Astrocyte of the cerebellum (primary cell): ENCODE results near the gene CCDC124.

Experiments
- DNase-seq: peaks from one replicate; pipeline ENCODE4 v3.0.0-alpha.2; 2011; ENCODE audit warnings: low read depth
- H3K4me3 ChIP-seq: 2 replicates; pipeline ENCODE4 v1.5.1; 2011; ENCODE audit warnings: mild to moderate bottlenecking, low read depth, low read length, moderate library complexity
- in situ Hi-C: cut with HindIII; loops from 2 replicates; pipeline ENCODE4 v1.10.0; 2017; ENCODE audit warnings: low sequenced_read_pairs
- TF ChIP-seq, protein P1 (sequence below): IDR thresholded peaks from 2 replicates; pipeline ENCODE4 v1.5.1; 2012; ENCODE audit warnings: low read length, low read depth, moderate library complexity, mild to moderate bottlenecking; ENCODE audit errors: missing control alignments

The CCDC124 gene

DNA sequence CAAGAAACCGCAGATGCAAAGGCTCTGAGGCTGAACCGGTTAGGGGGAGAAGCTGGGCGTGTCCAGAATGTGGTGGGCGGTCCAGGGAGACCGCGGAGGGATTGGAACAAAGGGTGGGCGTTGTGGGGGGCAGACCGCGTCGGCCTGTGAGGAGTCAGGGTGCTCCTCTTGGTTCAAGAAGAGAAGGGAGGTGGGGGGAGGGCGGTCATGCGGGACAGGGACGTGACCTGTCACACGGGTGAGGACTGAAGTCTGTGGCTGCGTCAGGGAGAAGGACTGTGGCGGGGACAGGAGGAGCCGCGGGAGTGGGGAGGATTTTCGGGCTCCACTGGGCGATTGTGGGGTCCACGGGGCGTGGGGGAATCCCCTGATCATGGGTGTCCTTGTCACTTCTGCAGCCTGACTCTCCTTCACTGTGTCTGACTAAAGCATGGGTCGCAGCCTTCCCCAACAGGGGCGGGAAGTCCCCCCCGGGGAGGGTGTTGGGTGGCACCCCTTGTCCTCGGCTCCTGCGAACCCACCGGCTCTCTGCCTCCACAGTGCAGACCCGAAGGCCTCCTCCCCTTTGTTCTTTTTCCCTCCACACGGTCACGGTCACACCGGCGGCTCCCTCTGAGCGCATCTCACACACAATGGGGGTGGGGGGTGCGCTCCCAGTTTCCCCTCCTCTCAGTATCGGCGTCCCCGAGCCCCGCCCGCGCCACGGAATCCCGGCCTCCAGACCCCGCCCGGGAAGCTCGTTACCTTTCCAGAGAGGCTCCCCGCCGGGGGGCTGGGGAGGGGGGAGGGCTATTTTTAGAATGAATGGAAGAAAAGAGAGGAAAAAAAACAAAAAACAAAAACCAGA lies 17.7 kb downstream of the CCDC124 start:
- in situ Hi-C loops: loop anchor here (5.0 to 10.0 kb wide), 2 partner anchors 42 to 214 kb away; no protein-coding TSS in a partner anchor
- no peak overlapping the region for H3K4me3 ChIP-seq
- TF ChIP-seq, protein P1, sequence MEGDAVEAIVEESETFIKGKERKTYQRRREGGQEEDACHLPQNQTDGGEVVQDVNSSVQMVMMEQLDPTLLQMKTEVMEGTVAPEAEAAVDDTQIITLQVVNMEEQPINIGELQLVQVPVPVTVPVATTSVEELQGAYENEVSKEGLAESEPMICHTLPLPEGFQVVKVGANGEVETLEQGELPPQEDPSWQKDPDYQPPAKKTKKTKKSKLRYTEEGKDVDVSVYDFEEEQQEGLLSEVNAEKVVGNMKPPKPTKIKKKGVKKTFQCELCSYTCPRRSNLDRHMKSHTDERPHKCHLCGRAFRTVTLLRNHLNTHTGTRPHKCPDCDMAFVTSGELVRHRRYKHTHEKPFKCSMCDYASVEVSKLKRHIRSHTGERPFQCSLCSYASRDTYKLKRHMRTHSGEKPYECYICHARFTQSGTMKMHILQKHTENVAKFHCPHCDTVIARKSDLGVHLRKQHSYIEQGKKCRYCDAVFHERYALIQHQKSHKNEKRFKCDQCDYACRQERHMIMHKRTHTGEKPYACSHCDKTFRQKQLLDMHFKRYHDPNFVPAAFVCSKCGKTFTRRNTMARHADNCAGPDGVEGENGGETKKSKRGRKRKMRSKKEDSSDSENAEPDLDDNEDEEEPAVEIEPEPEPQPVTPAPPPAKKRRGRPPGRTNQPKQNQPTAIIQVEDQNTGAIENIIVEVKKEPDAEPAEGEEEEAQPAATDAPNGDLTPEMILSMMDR: no peak
- no peak for DNase-seq

DNA sequence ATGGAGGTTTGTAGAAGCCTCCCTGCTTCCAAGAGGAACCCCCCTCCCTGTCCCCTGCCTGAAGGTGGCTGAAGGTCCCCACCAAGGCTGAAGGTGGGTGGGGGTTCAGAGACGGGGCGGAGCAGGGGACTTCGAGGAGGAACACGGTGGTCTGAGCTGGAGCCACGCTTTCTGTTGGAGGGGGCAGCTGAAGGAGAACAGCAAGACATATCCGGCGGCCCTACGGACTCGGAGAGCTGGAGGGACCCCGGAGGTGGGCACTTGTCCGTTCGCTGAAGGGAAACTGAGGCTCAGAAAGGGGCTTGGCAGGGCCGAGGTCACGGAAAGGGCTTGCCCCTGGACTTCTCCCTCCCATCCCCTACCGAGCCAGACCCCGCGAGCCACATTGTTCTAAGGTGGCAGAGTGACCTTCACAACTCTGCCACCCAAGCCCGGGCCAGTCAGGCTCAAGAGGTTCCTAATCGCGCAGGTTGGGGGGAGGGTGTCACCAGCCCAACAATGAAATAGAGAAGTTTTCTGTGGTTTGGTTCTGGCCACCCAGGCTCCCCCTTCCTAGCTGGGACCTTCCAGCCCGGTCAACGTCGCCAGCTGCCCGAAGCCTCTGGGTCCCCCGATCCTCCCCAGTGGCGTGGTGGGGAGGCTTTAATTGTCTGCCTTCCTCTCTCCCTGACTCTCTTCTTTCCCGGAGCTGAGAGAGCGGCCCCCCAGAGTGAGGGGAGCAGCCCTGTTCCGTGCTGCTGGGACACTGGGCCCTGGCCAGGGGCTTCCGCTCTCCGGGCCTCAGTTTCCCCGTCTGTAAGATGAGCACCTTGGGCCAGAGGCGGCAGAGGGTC lies 18.6 kb downstream of the CCDC124 start:
- H3K4me3 ChIP-seq: no peak overlapping the region
- TF ChIP-seq, protein P1: no peak
- DNase-seq: no peak
- in situ Hi-C loops: loop anchor here (5.0 to 10.0 kb wide), 2 partner anchors 41 to 213 kb away; no protein-coding TSS in a partner anchor

DNA sequence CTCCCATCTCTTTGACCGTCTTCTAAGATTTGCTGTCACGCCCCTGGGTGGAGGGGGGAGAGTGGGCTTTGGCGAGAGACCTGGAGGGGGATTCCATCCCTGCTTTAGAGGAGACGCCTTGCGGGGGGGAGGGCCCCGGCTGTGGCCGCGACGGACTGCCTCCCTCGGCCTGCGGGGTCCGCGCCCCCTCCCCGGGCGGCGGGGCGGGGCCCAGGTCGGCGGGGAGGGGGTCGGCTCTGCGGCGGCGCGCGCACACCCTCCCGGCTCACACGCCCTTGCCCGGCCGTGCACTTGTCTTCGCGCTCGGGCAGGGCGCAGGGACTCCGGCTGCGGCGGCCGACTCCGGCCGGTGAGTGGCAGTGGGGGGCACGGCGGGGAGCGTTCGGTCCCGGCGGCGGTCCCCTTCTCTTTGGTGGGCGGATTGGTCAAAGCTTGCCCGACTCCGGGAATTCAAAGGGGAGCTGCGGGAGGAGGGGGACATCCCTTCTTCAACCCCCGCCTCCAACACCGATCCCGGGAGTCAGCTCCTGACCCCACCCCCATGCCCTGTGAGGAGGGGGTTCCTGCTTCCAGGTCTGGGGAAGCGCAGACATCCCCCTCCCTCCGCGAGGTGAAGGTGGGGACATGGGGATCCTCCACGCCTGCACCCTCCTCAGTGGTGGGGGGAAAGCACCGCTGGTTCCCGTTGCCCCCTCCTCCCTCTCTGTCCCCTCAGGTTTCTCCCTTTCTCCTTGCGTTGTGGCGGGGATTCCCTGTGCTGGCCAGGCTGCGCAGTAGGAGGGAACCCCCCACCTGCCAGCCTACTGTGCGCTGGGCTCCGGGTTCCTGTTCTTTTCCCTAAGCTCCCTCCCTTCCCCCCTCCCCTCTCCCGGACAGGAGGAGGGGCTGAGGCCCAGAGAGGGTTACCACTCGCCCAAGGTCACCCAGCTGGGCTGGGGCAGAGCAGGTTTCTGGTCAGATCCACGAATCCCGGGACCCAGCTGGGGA lies 19.5 kb downstream of the CCDC124 start:
- in situ Hi-C loops: loop anchor here (5.0 to 10.0 kb wide), 2 partner anchors 40 to 213 kb away; no protein-coding TSS in a partner anchor
- TF ChIP-seq, protein P1: no peak
- no peak overlapping the region for H3K4me3 ChIP-seq
- no peak for DNase-seq

DNA sequence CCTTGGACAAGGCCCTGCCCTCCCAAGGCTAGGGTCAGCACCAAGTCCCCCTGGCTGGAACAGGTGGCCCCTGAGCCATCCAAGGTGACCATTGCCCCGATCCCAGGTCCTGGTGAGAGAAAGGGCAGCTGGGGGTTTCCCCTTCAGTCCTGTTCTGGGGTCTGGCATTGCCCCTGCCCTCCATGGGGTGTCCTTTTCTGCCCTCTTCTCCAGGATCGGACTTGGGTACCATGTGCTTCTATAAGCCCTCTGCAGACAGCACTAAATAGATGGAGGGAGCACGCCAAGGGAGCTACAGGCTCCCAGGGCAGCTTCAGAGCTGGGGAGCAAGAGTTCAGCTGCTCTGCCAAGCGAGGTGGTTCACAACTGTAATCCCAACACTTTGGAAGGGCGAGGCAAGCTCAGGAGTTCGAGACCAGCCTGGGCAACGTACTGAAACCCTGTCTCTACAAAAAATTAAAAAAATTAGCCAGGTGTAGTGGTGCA lies 20.5 kb downstream of the CCDC124 start:
- DNase-seq: no peak
- in situ Hi-C loops: loop anchor here (5.0 to 10.0 kb wide), 2 partner anchors 39 to 211 kb away; no protein-coding TSS in a partner anchor

DNA sequence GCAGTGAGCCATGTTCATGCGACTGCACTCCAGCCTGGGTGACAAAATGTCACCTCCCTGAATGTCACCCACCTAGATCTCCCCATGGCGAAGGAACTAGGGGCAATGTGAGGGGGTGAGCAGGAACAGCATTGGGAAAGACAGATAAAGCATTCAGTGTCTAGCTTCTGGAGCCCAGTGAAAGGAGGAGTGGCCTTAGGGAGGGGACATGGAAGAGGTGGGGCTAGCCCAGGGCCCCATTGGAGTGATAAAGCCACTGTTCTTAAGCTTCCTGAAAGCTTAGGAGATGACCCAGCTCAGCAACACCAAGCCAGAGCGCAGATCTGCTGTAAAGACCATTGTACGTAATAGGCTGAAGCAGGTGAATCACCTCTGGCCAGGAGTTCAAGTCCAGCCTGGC lies 21.1 kb downstream of the CCDC124 start:
- H3K4me3 ChIP-seq: no peak overlapping the region
- no peak for DNase-seq
- TF ChIP-seq, protein P1: no peak
- in situ Hi-C loops: loop anchor here (5.0 to 10.0 kb wide), 2 partner anchors 38 to 211 kb away; no protein-coding TSS in a partner anchor

More for the DNA sequence above, 20.5 kb downstream of the CCDC124 start:
- TF ChIP-seq, protein P1: no peak
- no peak overlapping the region for H3K4me3 ChIP-seq
